Measurements from ENCODE around the gene PARP12. TPM values are rescaled to one million over a fixed set of nuclear protein-coding genes. Genes with fewer than 3 reads are reported as not detected.

Gene PARP12
- polyA plus RNA-seq, 3 donors from 2014 or later = 23.3 to 26.8 (median 24.3) TPM

DNA sequence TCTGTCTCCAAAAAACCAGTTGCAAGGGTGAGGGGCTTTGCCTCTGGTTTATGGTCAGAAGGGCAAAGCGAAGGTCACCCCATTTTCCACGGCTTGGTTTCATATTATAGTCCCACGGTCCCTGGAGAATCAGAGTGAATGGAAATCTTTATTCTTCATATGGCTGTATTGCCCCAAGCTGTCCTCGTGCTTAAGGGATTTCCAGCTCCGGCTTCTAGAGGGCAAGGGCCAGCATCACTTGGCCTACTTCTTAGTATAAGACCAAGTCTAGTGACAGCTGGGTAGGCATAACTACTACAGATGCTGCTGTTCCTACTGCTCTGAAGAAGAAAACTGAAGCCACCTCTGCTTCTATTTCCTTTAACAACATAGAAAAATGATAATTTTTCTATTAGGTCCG, 63.2 kb downstream of the PARP12 start:
- Mint-ChIP-seq H3K4me1 (peaks cover 7 to 11% of the 10 kb centered on the region in 2 donors), H3K27ac (no peak overlapping the region), H3K4me3 (no peak overlapping the region), H3K27me3 (ENCODE audit: low read depth in 3 of 3) (peaks cover 0 to 4% (median 2%) of the 10 kb centered on the region in 3 donors), H3K9me3 (no peaks in the 10 kb centered on the region), H3K36me3 (peaks cover 0 to 3% (median 0%) of the 10 kb centered on the region in 3 donors)
- no peak for DNase-seq

DNA sequence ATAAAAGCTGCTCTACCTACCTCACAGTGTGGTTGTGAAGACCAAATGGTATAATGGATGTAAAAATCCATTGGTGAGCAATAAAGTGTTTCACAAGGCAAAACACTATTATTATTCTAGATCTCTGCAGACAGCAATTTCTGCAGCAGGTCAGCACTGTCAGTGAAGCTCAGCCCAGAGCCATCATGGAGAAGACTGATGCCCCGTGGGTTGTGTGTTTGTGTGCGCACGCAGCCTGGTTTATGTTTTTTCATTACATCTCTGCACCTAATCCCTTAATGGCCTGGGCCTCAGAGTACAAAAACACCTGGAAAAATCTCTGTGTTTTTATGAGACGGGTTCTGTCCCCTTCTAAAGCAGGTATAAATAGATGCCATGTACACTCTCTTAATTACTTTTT, 64.2 kb downstream of the PARP12 start:
- Mint-ChIP-seq H3K4me1 (peaks cover 7 to 9% of the 10 kb centered on the region in 2 donors), H3K9me3 (no peaks in the 10 kb centered on the region), H3K27ac (peak overlapping the region in 1 of 6 donors; percentile 22), H3K4me3 (no peak overlapping the region), H3K27me3 (ENCODE audit: low read depth in 3 of 3) (peaks cover 0 to 4% (median under 1%) of the 10 kb centered on the region in 3 donors), H3K36me3 (peaks cover 0 to 3% (median 0%) of the 10 kb centered on the region in 3 donors)
- no peak for DNase-seq

DNA sequence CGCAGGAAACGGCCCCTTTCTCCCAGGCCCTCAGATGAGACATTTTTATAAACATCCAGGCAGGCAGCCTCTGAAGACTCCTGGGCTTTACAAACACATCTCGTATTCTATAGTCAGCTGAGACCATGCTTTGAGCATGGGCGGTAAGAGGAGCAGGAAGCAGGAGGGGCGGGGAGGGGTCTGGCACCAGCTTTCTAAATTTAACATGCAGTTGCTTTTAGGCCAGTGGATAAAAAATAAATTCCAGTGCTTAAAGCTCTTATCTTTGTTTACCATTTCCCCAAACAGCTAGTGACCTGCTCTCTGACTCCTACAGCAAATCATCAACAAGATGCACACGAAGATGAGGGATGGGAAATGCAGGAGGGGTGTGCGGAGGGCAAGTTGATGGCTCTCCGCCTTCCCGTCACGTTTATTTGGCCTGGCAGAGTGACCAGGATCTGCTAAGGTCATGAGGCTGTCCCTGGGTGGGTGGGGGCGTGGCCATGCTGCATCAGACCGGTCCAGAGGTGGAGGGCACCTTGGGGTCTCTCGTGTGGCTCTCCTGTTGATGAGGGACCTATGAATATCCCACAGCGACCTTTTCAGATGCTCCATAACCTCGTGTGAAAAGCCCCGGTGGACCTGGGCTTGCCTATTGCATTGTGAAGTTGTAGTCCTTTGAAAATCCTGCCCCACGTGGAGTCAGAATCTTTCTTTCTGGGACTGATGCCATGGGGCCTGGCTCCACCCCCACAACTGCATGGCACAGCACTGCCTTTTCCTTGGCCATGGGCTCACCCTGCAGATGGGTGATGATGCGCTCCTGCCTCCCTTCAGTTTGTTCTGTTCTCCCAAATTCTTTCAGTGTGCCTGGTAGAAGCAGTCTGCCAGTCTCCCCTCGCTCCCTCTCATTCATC, 67.5 kb downstream of the PARP12 start:
- no peak for DNase-seq
- Mint-ChIP-seq H3K9me3 (no peaks in the 10 kb centered on the region), H3K36me3 (no peaks in the 10 kb centered on the region)

GRCh38 chr7:139994356-139994755, 68.4 kb downstream of the PARP12 start:
- peaks cover 0 to 2% of the 10 kb centered on the region in 2 donors for H3K4me1 Mint-ChIP-seq
- no peaks in the 10 kb centered on the region for H3K36me3 Mint-ChIP-seq
- H3K27me3 Mint-ChIP-seq (ENCODE audit: low read depth in 3 of 3) = no peaks in the 10 kb centered on the region
- H3K27ac Mint-ChIP-seq = no peak overlapping the region
- H3K4me3 Mint-ChIP-seq = no peak overlapping the region
- no peak for DNase-seq
- no peaks in the 10 kb centered on the region for H3K9me3 Mint-ChIP-seq

More for the DNA sequence above, 67.5 kb downstream of the PARP12 start:
- peaks cover 0 to 2% of the 10 kb centered on the region in 2 donors for H3K4me1 Mint-ChIP-seq
- peak overlapping the region in 3 of 6 donors; percentile 19 to 80 (median 25) for H3K27ac Mint-ChIP-seq
- H3K27me3 Mint-ChIP-seq (ENCODE audit: low read depth in 3 of 3) = no peaks in the 10 kb centered on the region
- H3K4me3 Mint-ChIP-seq = no peak overlapping the region

GRCh38 chr7:139993592-139993991, 69.2 kb downstream of the PARP12 start:
- Mint-ChIP-seq H3K4me1 (peaks cover 0 to 3% of the 10 kb centered on the region in 2 donors), H3K4me3 (no peak overlapping the region), H3K9me3 (no peaks in the 10 kb centered on the region), H3K27ac (no peak overlapping the region), H3K36me3 (peaks cover 0 to under 1% (median under 1%) of the 10 kb centered on the region in 3 donors), H3K27me3 (ENCODE audit: low read depth in 3 of 3) (no peaks in the 10 kb centered on the region)
- DNase-seq = no peak

- Mint-ChIP-seq H3K36me3 (peaks cover 0 to 5% (median 5%) of the 10 kb centered on the region in 3 donors), H3K9me3 (no peaks in the 10 kb centered on the region), H3K27ac (peak overlapping the region in 1 of 6 donors; percentile 19), H3K27me3 (ENCODE audit: low read depth in 3 of 3) (no peaks in the 10 kb centered on the region), H3K4me3 (no peak overlapping the region), H3K4me1 (peaks cover 0 to 6% of the 10 kb centered on the region in 2 donors)
- no peak for DNase-seq
Measured at GRCh38 chr7:139993169-139993568, 69.6 kb downstream of the PARP12 start.

- H3K4me3 Mint-ChIP-seq = no peak overlapping the region
Measured at GRCh38 chr7:139992353-139993044, 70.3 kb downstream of the PARP12 start.

GRCh38 chr7:139991911-139992310, 70.8 kb downstream of the PARP12 start:
- Mint-ChIP-seq H3K9me3 (no peaks in the 10 kb centered on the region), H3K36me3 (peaks cover 0 to 5% (median 5%) of the 10 kb centered on the region in 3 donors), H3K4me1 (peaks cover 0 to 6% of the 10 kb centered on the region in 2 donors), H3K27me3 (ENCODE audit: low read depth in 3 of 3) (peaks cover 0 to 2% (median 0%) of the 10 kb centered on the region in 3 donors), H3K4me3 (no peak overlapping the region), H3K27ac (no peak overlapping the region)
- no peak for DNase-seq

More at GRCh38 chr7:139992353-139993044, 70.3 kb downstream of the PARP12 start:
- Mint-ChIP-seq H3K4me1 (peaks cover 0 to 6% of the 10 kb centered on the region in 2 donors), H3K27ac (no peak overlapping the region), H3K36me3 (peaks cover 0 to 5% (median 5%) of the 10 kb centered on the region in 3 donors), H3K9me3 (no peaks in the 10 kb centered on the region), H3K27me3 (ENCODE audit: low read depth in 3 of 3) (no peaks in the 10 kb centered on the region)
- no peak for DNase-seq

DNA sequence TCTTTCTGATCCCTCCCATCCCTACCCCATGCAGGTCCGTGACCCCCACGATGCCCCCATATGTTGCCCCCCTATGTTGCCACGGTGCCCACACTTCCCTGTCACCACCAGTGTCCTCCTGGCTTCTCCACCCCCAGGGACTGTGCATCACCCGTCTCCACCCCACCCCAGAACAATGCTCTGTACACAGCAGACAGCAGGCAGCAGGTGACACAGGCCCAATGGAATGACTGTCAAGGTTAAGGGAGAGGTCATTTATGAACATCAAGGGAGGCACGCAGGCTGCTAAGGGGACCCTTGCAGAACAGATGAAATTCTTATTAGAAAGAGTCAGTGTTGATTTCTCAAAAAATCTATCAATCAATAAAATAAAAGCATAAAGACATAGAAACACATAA, 71.5 kb downstream of the PARP12 start:
- Mint-ChIP-seq H3K36me3 (peaks cover 0 to 5% (median 5%) of the 10 kb centered on the region in 3 donors), H3K9me3 (no peaks in the 10 kb centered on the region), H3K27ac (peak overlapping the region in 2 of 6 donors; percentile 64 to 76), H3K27me3 (ENCODE audit: low read depth in 3 of 3) (peaks cover 0 to 2% (median 0%) of the 10 kb centered on the region in 3 donors), H3K4me1 (peaks cover 0 to 6% of the 10 kb centered on the region in 2 donors), H3K4me3 (no peak overlapping the region)
- no peak for DNase-seq

- no peak for DNase-seq
- Mint-ChIP-seq H3K27me3 (ENCODE audit: low read depth in 3 of 3) (peaks cover 0 to 2% (median 0%) of the 10 kb centered on the region in 3 donors), H3K4me1 (peaks cover 0 to 4% of the 10 kb centered on the region in 2 donors), H3K9me3 (no peaks in the 10 kb centered on the region), H3K27ac (peak overlapping the region in 1 of 6 donors; percentile 64), H3K36me3 (peaks cover 0 to 5% (median 5%) of the 10 kb centered on the region in 3 donors), H3K4me3 (no peak overlapping the region)
Measured at GRCh38 chr7:139990571-139991268, 72.0 kb downstream of the PARP12 start.

DNA sequence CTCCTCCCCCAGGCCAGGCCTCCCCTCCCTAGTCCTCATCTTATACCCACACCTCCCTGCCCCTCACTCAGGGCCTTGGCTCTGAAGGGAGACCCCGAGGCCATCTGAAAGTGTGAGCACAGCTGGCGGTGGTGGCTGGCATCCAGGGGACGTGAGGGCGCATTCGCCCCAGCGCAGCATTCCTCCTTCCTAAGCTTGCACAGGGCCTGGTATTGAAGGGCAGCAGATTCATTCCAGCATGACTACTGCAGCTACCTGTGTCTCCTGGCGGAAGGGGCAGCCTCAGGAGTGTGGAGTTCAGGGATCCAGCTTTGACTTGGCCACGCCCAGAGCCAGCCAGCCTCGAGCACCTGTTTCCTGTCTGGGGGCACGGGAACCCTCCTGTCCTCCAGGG, 72.6 kb downstream of the PARP12 start:
- peaks cover 0 to 5% (median 5%) of the 10 kb centered on the region in 3 donors for H3K36me3 Mint-ChIP-seq
- no peak overlapping the region for H3K4me3 Mint-ChIP-seq
- H3K27me3 Mint-ChIP-seq (ENCODE audit: low read depth in 3 of 3) = peaks cover 0 to 2% (median 0%) of the 10 kb centered on the region in 3 donors
- no peaks in the 10 kb centered on the region for H3K9me3 Mint-ChIP-seq
- H3K4me1 Mint-ChIP-seq = peaks cover 0 to 3% of the 10 kb centered on the region in 2 donors
- DNase-seq = no peak
- H3K27ac Mint-ChIP-seq = peak overlapping the region in 2 of 6 donors; percentile 28 to 58

DNA sequence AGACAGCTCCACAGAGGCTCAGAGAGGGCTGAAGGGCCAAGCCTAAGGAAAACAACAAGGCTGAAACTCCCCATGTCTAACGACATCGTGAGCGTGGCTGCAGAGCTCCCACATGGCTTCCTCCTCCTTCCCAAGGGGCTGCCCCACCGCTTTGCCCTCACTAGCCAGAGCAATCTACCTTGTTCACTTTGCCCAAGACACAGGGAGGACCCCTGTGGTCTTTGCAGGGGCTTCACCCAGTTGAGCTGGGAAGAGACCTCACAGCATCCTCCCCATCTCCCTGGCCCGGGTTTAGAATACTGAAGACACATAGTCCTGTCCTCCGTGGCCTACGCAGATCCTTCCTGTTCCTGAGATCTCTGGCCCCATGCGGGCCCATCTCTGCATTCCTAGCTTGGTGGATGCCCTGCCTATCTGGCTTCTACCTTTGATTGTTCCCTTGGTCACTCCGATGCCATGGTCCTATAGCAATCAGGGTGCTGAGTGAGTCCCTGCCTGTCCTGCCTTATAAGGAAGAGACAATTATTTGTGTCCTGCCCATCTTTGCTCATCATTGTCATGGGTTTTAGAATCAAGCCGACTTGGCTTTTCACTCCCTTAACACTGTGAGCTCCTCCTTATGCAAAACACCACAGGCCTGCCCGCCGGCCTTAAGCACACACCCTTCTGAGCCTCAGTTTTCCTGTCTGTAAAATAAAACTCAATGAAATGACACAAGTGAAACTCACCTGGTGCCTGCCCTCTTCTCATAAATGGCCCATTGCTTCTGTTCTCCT, 73.2 kb downstream of the PARP12 start:
- Mint-ChIP-seq H3K36me3 (peaks cover 0 to 5% (median 5%) of the 10 kb centered on the region in 3 donors), H3K4me3 (no peak overlapping the region), H3K27me3 (ENCODE audit: low read depth in 3 of 3) (peaks cover 0 to 2% (median 0%) of the 10 kb centered on the region in 3 donors), H3K27ac (peak overlapping the region in 2 of 6 donors; percentile 23 to 58), H3K4me1 (peaks cover 0 to 3% of the 10 kb centered on the region in 2 donors), H3K9me3 (no peaks in the 10 kb centered on the region)
- DNase-seq = no peak

All from immature natural killer cell (primary cell).